ENCODE results near the gene FZD7.

The FZD7 gene

GRCh38 chr2:202043475-202043874 is 9.8 kb downstream of the FZD7 start:
- no peaks in the 10 kb centered on the region for H3F3A ChIP-seq (ENCODE audit: low read depth)
- no peak overlapping the region for H3K9ac ChIP-seq (ENCODE audit: low read depth, low read length, poor library complexity, severe bottlenecking)
- H3K9me3 ChIP-seq (ENCODE audit: insufficient read depth, low read depth, low read length) = no peaks in the 10 kb centered on the region
- H3K4me3 ChIP-seq (ENCODE audit: low read length, poor library complexity, severe bottlenecking) = no peak overlapping the region
- TF ChIP-seq CTCF (conservative IDR thresholded peaks at IDR 0.05; ENCODE audit: low read length) = no peak
- no peak for TF ChIP-seq EZH2phosphoT487 (IDR thresholded peaks at IDR 0.05; ENCODE audit: borderline replicate concordance)
- H3K36me3 ChIP-seq (ENCODE audit: insufficient read depth, low read length) = no peaks in the 10 kb centered on the region
- no peaks in the 10 kb centered on the region for H3K9me2 ChIP-seq (replicated peaks; ENCODE audit: low read depth, low read length)
- H3K79me2 ChIP-seq (ENCODE audit: insufficient read depth, low read length) = no peaks in the 10 kb centered on the region
- H3K4me1 ChIP-seq (ENCODE audit: insufficient read depth, low read length, poor library complexity, severe bottlenecking) = peaks cover 7% of the 10 kb centered on the region
- no peak overlapping the region for H2AFZ ChIP-seq (ENCODE audit: low read length)
- no peaks in the 10 kb centered on the region for H4K20me1 ChIP-seq (ENCODE audit: insufficient read depth, low read length, poor library complexity, severe bottlenecking)
- no peaks in the 10 kb centered on the region for H3K27me3 ChIP-seq (ENCODE audit: insufficient read depth, low read length, poor library complexity, severe bottlenecking)
- no peak overlapping the region for H3K4me2 ChIP-seq (ENCODE audit: low read depth, low read length, poor library complexity, severe bottlenecking)

- no peak overlapping the region for H3K4me2 ChIP-seq (ENCODE audit: low read depth, low read length, poor library complexity, severe bottlenecking)
- TF ChIP-seq EZH2phosphoT487 (IDR thresholded peaks at IDR 0.05; ENCODE audit: borderline replicate concordance) (no peak), CTCF (conservative IDR thresholded peaks at IDR 0.05; ENCODE audit: low read length) (no peak)
- no peaks in the 10 kb centered on the region for H3K4me1 ChIP-seq (ENCODE audit: insufficient read depth, low read length, poor library complexity, severe bottlenecking)
- no peaks in the 10 kb centered on the region for H3F3A ChIP-seq (ENCODE audit: low read depth)
- no peak overlapping the region for H3K9ac ChIP-seq (ENCODE audit: low read depth, low read length, poor library complexity, severe bottlenecking)
- H3K9me2 ChIP-seq (replicated peaks; ENCODE audit: low read depth, low read length) = no peaks in the 10 kb centered on the region
- no peaks in the 10 kb centered on the region for H3K27me3 ChIP-seq (ENCODE audit: insufficient read depth, low read length, poor library complexity, severe bottlenecking)
- no peak overlapping the region for H3K4me3 ChIP-seq (ENCODE audit: low read length, poor library complexity, severe bottlenecking)
- H3K9me3 ChIP-seq (ENCODE audit: insufficient read depth, low read depth, low read length) = no peaks in the 10 kb centered on the region
- H2AFZ ChIP-seq (ENCODE audit: low read length) = no peak overlapping the region
- H4K20me1 ChIP-seq (ENCODE audit: insufficient read depth, low read length, poor library complexity, severe bottlenecking) = no peaks in the 10 kb centered on the region
- no peaks in the 10 kb centered on the region for H3K79me2 ChIP-seq (ENCODE audit: insufficient read depth, low read length)
- no peaks in the 10 kb centered on the region for H3K36me3 ChIP-seq (ENCODE audit: insufficient read depth, low read length)
Observed at GRCh38 chr2:202044777-202045176, 11.1 kb downstream of the FZD7 start.

GRCh38 chr2:202046572-202046971 is 12.9 kb downstream of the FZD7 start:
- H3K9ac ChIP-seq (ENCODE audit: low read depth, low read length, poor library complexity, severe bottlenecking) = no peak overlapping the region
- H3K4me2 ChIP-seq (ENCODE audit: low read depth, low read length, poor library complexity, severe bottlenecking) = no peak overlapping the region
- no peaks in the 10 kb centered on the region for H3K79me2 ChIP-seq (ENCODE audit: insufficient read depth, low read length)
- H4K20me1 ChIP-seq (ENCODE audit: insufficient read depth, low read length, poor library complexity, severe bottlenecking) = no peaks in the 10 kb centered on the region
- H3K9me3 ChIP-seq (ENCODE audit: insufficient read depth, low read depth, low read length) = no peaks in the 10 kb centered on the region
- TF ChIP-seq EZH2phosphoT487 (IDR thresholded peaks at IDR 0.05; ENCODE audit: borderline replicate concordance) (no peak), CTCF (conservative IDR thresholded peaks at IDR 0.05; ENCODE audit: low read length) (no peak)
- no peaks in the 10 kb centered on the region for H3K9me2 ChIP-seq (replicated peaks; ENCODE audit: low read depth, low read length)
- H3K27me3 ChIP-seq (ENCODE audit: insufficient read depth, low read length, poor library complexity, severe bottlenecking) = no peaks in the 10 kb centered on the region
- H2AFZ ChIP-seq (ENCODE audit: low read length) = no peak overlapping the region
- H3K4me1 ChIP-seq (ENCODE audit: insufficient read depth, low read length, poor library complexity, severe bottlenecking) = no peaks in the 10 kb centered on the region
- H3K36me3 ChIP-seq (ENCODE audit: insufficient read depth, low read length) = no peaks in the 10 kb centered on the region
- H3K4me3 ChIP-seq (ENCODE audit: low read length, poor library complexity, severe bottlenecking) = no peak overlapping the region
- H3F3A ChIP-seq (ENCODE audit: low read depth) = no peaks in the 10 kb centered on the region
